Measurements from ENCODE around the gene FASN. TPM values are rescaled to one million over a fixed set of nuclear protein-coding genes. Genes with fewer than 3 reads are reported as not detected.

FASN gene
- total and polyA plus RNA-seq, 2 of the 4 experiments (the other 2 are of a cell fraction): 12.4 to 56.0 TPM

GRCh38 chr17:82092628-82092994 lies 5.4 kb downstream of the FASN start:
- ATAC-seq (ENCODE audit: low read depth) (no peak), DNase-seq (no peak)
- H3K4me3 ChIP-seq (ENCODE audit: insufficient read depth, low read depth, low read length): no peak overlapping the region
- H2AK5ac ChIP-seq (ENCODE audit: low read depth, low read length): no peak overlapping the region
- H3K23ac ChIP-seq (ENCODE audit: low read depth, low read length): no peak overlapping the region
- H4K8ac ChIP-seq (ENCODE audit: low read depth in 2 of 2, low read length in 2 of 2): no peak overlapping the region
- H3K79me1 ChIP-seq (ENCODE audit: low read depth in 1 of 2, low read length in 2 of 2): peaks cover 0 to 38% of the 10 kb centered on the region in 2 experiments
- BruUV-seq (replicated peaks): no TSS peak
- H3K9me3 ChIP-seq (ENCODE audit: control insufficient read depth, insufficient read depth, low read length): no peaks in the 10 kb centered on the region
- in situ Hi-C loops (cut with MboI; ENCODE audit: low sequenced_read_pairs): no loop called here
- dilution Hi-C loops (cut with HindIII; ENCODE audit: low sequenced_read_pairs, unreplicated experiment): no loop called here
- H2BK15ac ChIP-seq (ENCODE audit: low read depth, low read length): no peak overlapping the region
- no peak overlapping the region for H3K56ac ChIP-seq (ENCODE audit: extremely low read depth, insufficient read depth, low read length)
- H2BK5ac ChIP-seq (ENCODE audit: low read depth, low read length, poor library complexity, severe bottlenecking): no peak overlapping the region
- H3K4me1 ChIP-seq (ENCODE audit: control insufficient read depth, insufficient read depth, low read length): peaks cover 3% of the 10 kb centered on the region
- peaks cover 28% of the 10 kb centered on the region for H4K20me1 ChIP-seq (ENCODE audit: insufficient read depth, low read length)
- no peak overlapping the region for H3K9ac ChIP-seq (ENCODE audit: low read depth, low read length)
- H3K14ac ChIP-seq (replicated peaks; ENCODE audit: low read depth, low read length): no peak overlapping the region
- CTCF ChIA-PET: no interaction called here
- no peak overlapping the region for H3K18ac ChIP-seq (ENCODE audit: low read depth, low read length)
- H2AFZ ChIP-seq (replicated peaks; ENCODE audit: low read length, poor library complexity): no peak overlapping the region
- intact Hi-C loops (cut with micrococcal nuclease): no loop called here
- H3K27me3 ChIP-seq (ENCODE audit: control insufficient read depth, insufficient read depth, low read length): no peaks in the 10 kb centered on the region
- no peak overlapping the region for H3K4ac ChIP-seq (ENCODE audit: low read depth, low read length)
- 98% methylated on average over 12 of the region's 20 CpGs; no CpG with 5 or more reads in 1 of the 2 experiments for WGBS, 2 experiments (ENCODE audit: extremely low coverage in 2 of 2, insufficient read length in 1 of 2)
- POLR2A ChIA-PET (ENCODE audit: unreplicated experiment): no interaction called here
- H2AK9ac ChIP-seq (replicated peaks; ENCODE audit: low read depth, low read length, poor library complexity): no peak overlapping the region
- no peak overlapping the region for H4K5ac ChIP-seq (ENCODE audit: low read depth, low read length)
- no peak overlapping the region for H3K27ac ChIP-seq (ENCODE audit: insufficient read depth, low read length)
- H4K91ac ChIP-seq (ENCODE audit: insufficient read depth, low read depth, low read length): no peak overlapping the region
- H3K36me3 ChIP-seq (ENCODE audit: control insufficient read depth, insufficient read depth, low read length): peaks cover 74% of the 10 kb centered on the region
- TF ChIP-seq POLR2A (IDR thresholded peaks at IDR 0.05; ENCODE audit: low read depth, low read length): no peak
- TF ChIP-seq BHLHE40 (IDR thresholded peaks at IDR 0.05; ENCODE audit: low read depth, low read length): no peak
- no peak for TF ChIP-seq RFX5 (IDR thresholded peaks at IDR 0.05; ENCODE audit: low read depth, low read length)
- no peak for TF ChIP-seq FOS (IDR thresholded peaks at IDR 0.05; ENCODE audit: low read depth, low read length)
- no peak for TF ChIP-seq CTCF (conservative IDR thresholded peaks at IDR 0.05; ENCODE audit: low read depth, low read length)
- TF ChIP-seq ELK1 (IDR thresholded peaks at IDR 0.05; ENCODE audit: borderline replicate concordance, low read depth, low read length): no peak
- no peak for TF ChIP-seq MXI1 (IDR thresholded peaks at IDR 0.05; ENCODE audit: borderline replicate concordance, low read depth, low read length)
- no peak for TF ChIP-seq SMC3 (IDR thresholded peaks at IDR 0.05; ENCODE audit: low read depth, low read length)
- no peak for TF ChIP-seq CEBPB (IDR thresholded peaks at IDR 0.05; ENCODE audit: low read depth, low read length)
- no peak for TF ChIP-seq CHD1 (IDR thresholded peaks at IDR 0.05; ENCODE audit: low read depth, low read length)
- TF ChIP-seq MAZ (IDR thresholded peaks at IDR 0.05; ENCODE audit: borderline replicate concordance, low read depth, low read length): no peak
- no peak overlapping the region for H2BK120ac ChIP-seq (ENCODE audit: low read depth, low read length)
- H3K9me1 ChIP-seq (ENCODE audit: insufficient read depth, low read length): no peaks in the 10 kb centered on the region; the same call in 1 of the 2 replicates
- H2BK20ac ChIP-seq (ENCODE audit: low read depth, low read length): no peak overlapping the region
- no peak overlapping the region for H3K4me2 ChIP-seq (ENCODE audit: low read depth, low read length)
